HepG2 (cell line): ENCODE data around the gene PPP6R2. TPM values are rescaled to one million over a fixed set of nuclear protein-coding genes. Genes with fewer than 3 reads are reported as not detected.

ENCODE experiments used
- ATAC-seq: fragments of 200-7000 bp; cut with Tn5 transposase; 3 replicates; pipeline ENCODE4 v1.9.1; 2020; ENCODE audit warnings: mild to moderate bottlenecking, moderate library complexity
- BruUV-seq: library from RNA; stranded (reverse); fragments of 400-500 nt; replicated peaks from 2 replicates; lab custom pipeline; 2021; lab: Mats Ljungman, UMichigan
- CTCF ChIA-PET: fragments of 300-600 bp; formaldehyde crosslinking; extraction: SDS; loops from one replicate; lab custom pipeline; 2021; ENCODE audit warnings: low total read pairs, inconsistent platforms, low intra/inter-chr PET ratio; lab: Yijun Ruan, JAX
- POLR2A ChIA-PET: fragments of 350-600 bp; sonication (Branson Sonifier 250); formaldehyde crosslinking; loops from one replicate; lab custom pipeline; 2020; ENCODE audit warnings: antibody characterized with exemption, inconsistent platforms; lab: Yijun Ruan, JAX
- DNase-seq: peaks from one replicate; pipeline ENCODE4 v3.0.0-alpha.2; 2015; ENCODE audit warnings: low spot score
- FAIRE-seq: peaks from 3 replicates; lab custom pipeline; 2011; peaks lifted over from hg19 to GRCh38; lab: Jason Lieb, UNC
- H2AFZ ChIP-seq: one replicate; pipeline ENCODE4 v1.6.1; 2011; ENCODE audit warnings: low read length, inconsistent platforms
- H3K27ac ChIP-seq: fragments of 300-600 bp; 3 replicates; pipeline ENCODE4 v1.8.0; 2011; ENCODE audit warnings: mixed run types, mild to moderate bottlenecking, mixed read lengths, low read length, inconsistent platforms; ENCODE audit not compliant: insufficient read depth; ENCODE audit errors: extremely low read length
- H3K27me3 ChIP-seq, 2 experiments: fragments of 200-600 bp in 1 of 2; 2 replicates in 1 of 2; 3 replicates in 1 of 2; pipeline versions ENCODE4 v1.6.0 to v1.8.0; 2011; ENCODE audit warnings: low read length in 2 of 2, mild to moderate bottlenecking in 2 of 2, moderate library complexity in 2 of 2, inconsistent platforms in 1 of 2; ENCODE audit not compliant: insufficient read depth in 2 of 2, control insufficient read depth in 1 of 2
- H3K36me3 ChIP-seq, 2 experiments: fragments of 200-600 bp in 1 of 2; replicated peaks in 1 of 2; 2 replicates in 1 of 2; 3 replicates in 1 of 2; pipeline versions ENCODE4 v1.5.1 to v1.8.0; 2011; ENCODE audit warnings: low read length in 2 of 2, inconsistent platforms in 1 of 2; ENCODE audit not compliant: insufficient read depth in 2 of 2, control insufficient read depth in 1 of 2
- H3K4me1 ChIP-seq: 2 replicates; pipeline ENCODE4 v1.5.1; 2012; ENCODE audit warnings: low read length, inconsistent platforms; ENCODE audit not compliant: insufficient read depth
- H3K4me2 ChIP-seq: 2 replicates; pipeline ENCODE4 v1.6.0; 2011; ENCODE audit warnings: low read depth, low read length, inconsistent platforms
- H3K4me3 ChIP-seq, 3 experiments: fragments of 200-600 bp in 1 of 3; sonication (generic), shearing (Covaris generic) in 1 of 3; replicated peaks in 1 of 3; 2 replicates each; pipeline ENCODE4 v1.5.1; 2011 to 2016; ENCODE audit warnings: low read length in 3 of 3, inconsistent platforms in 2 of 3, low read depth in 2 of 3, mild to moderate bottlenecking in 2 of 3, control low read depth in 1 of 3, mixed read lengths in 1 of 3; ENCODE audit not compliant: insufficient read depth in 1 of 3
- H3K79me2 ChIP-seq: one replicate; pipeline ENCODE4 v1.6.1; 2011; ENCODE audit warnings: low read length, inconsistent platforms; ENCODE audit not compliant: insufficient read depth
- H3K9ac ChIP-seq: 2 replicates; pipeline ENCODE4 v1.6.0; 2011; ENCODE audit warnings: mild to moderate bottlenecking, low read depth, low read length, inconsistent platforms; ENCODE audit not compliant: insufficient read depth
- H3K9me3 ChIP-seq: 2 replicates; pipeline ENCODE4 v1.5.1; 2012; ENCODE audit warnings: mild to moderate bottlenecking, low read length
- H4K20me1 ChIP-seq: 2 replicates; pipeline ENCODE4 v1.6.0; 2011; ENCODE audit warnings: inconsistent platforms, mild to moderate bottlenecking, low read length, moderate library complexity; ENCODE audit not compliant: insufficient read depth
- FIP1L1 ChIP-seq: fragments of 200-400 bp; formaldehyde crosslinking; IDR thresholded peaks from 2 replicates; pipeline ENCODE4 v1.6.1; 2018; ENCODE audit warnings: low read depth, mild to moderate bottlenecking, low read length, moderate library complexity, borderline replicate concordance; ENCODE audit not compliant: insufficient read depth
- HNRNPK ChIP-seq: fragments of 200-400 bp; formaldehyde crosslinking; IDR thresholded peaks from 2 replicates; pipeline ENCODE4 v1.6.1; 2018; ENCODE audit warnings: low read length, low read depth, moderate library complexity, mild to moderate bottlenecking; ENCODE audit not compliant: poor library complexity, severe bottlenecking
- KDM4B ChIP-seq: sonication (generic); formaldehyde crosslinking; IDR thresholded peaks from 2 replicates; pipeline ENCODE4 v1.4.0; 2020; ENCODE audit warnings: missing genetic modification reagents
- NR2C2 ChIP-seq: sonication (generic); formaldehyde crosslinking; IDR thresholded peaks from 2 replicates; pipeline ENCODE4 v1.4.0; 2020; ENCODE audit warnings: missing genetic modification reagents, mild to moderate bottlenecking, moderate library complexity, borderline replicate concordance
- PHF5A ChIP-seq: IDR thresholded peaks from one replicate; pipeline ENCODE4 v1.6.1; 2018; ENCODE audit warnings: low read depth, missing genetic modification reagents; ENCODE audit not compliant: unreplicated experiment
- RBFOX2 ChIP-seq: fragments of 200-400 bp; formaldehyde crosslinking; IDR thresholded peaks from 2 replicates; pipeline ENCODE4 v1.6.1; 2017; ENCODE audit warnings: low read depth, mild to moderate bottlenecking, low read length
- RORA ChIP-seq: sonication (generic); formaldehyde crosslinking; IDR thresholded peaks from 2 replicates; pipeline ENCODE4 v1.5.0; 2020; ENCODE audit warnings: mild to moderate bottlenecking, missing genetic modification reagents, moderate library complexity
- SAP130 ChIP-seq: IDR thresholded peaks from 2 replicates; pipeline ENCODE4 v1.6.1; 2016; ENCODE audit warnings: low read depth
- SNAI1 ChIP-seq: sonication (generic); formaldehyde crosslinking; IDR thresholded peaks from 2 replicates; pipeline ENCODE4 v1.5.0; 2020; ENCODE audit warnings: mild to moderate bottlenecking, missing genetic modification reagents, borderline replicate concordance
- SP1 ChIP-seq, 2 experiments: fragments of 450-650 bp in 1 of 2; sonication (generic) in 1 of 2; formaldehyde crosslinking in 1 of 2; IDR thresholded peaks; 2 replicates each; pipeline versions ENCODE4 v1.4.0 to v1.6.1; 2016 to 2020; ENCODE audit warnings: missing genetic modification reagents in 1 of 2
- TARDBP ChIP-seq: sonication (generic); formaldehyde crosslinking; IDR thresholded peaks from 2 replicates; pipeline ENCODE4 v1.8.0; 2022; ENCODE audit warnings: mild to moderate bottlenecking, missing genetic modification reagents
- TCF7L2 ChIP-seq: IDR thresholded peaks from 2 replicates; pipeline ENCODE4 v1.6.1; 2011; ENCODE audit warnings: mild to moderate bottlenecking, low read depth, low read length, moderate library complexity
- TOPORS ChIP-seq: sonication (generic); formaldehyde crosslinking; IDR thresholded peaks from 2 replicates; pipeline ENCODE4 v1.8.0; 2023; ENCODE audit warnings: mild to moderate bottlenecking, missing genetic modification reagents
- ZBED4 ChIP-seq: sonication (generic); formaldehyde crosslinking; IDR thresholded peaks from 2 replicates; pipeline ENCODE4 v1.4.0; 2020; ENCODE audit warnings: missing genetic modification reagents, borderline replicate concordance
- ZNF501 ChIP-seq: sonication (generic); formaldehyde crosslinking; IDR thresholded peaks from 2 replicates; pipeline ENCODE4 v1.5.1; 2020; ENCODE audit warnings: mild to moderate bottlenecking, moderate library complexity, missing genetic modification reagents
- ZNF776 ChIP-seq: sonication (generic); formaldehyde crosslinking; IDR thresholded peaks from 2 replicates; pipeline ENCODE4 v1.4.0; 2020; ENCODE audit warnings: mild to moderate bottlenecking, missing genetic modification reagents
- ZSCAN31 ChIP-seq: sonication (generic); formaldehyde crosslinking; IDR thresholded peaks from 2 replicates; pipeline ENCODE4 v1.5.0; 2020; ENCODE audit warnings: low read depth, mild to moderate bottlenecking, missing genetic modification reagents
- WGBS: methylation state at CpG from one replicate; pipeline ENCODE4 v1.1.6; 2017; ENCODE audit warnings: low lambda C conversion rate; 5-methylcytosine and 5-hydroxymethylcytosine counted together
- in situ Hi-C: cut with HindIII; loops from 2 replicates; pipeline ENCODE4 v1.10.0; 2017; ENCODE audit warnings: low pct_unique_long_range_greater_than_20kb; ENCODE audit not compliant: extremely low pct_ligation_motif_present
- intact Hi-C: fragments of 100-400 bp; cut with micrococcal nuclease; formaldehyde crosslinking; loops from one replicate; pipeline ENCODE4 v1.10.0; 2022; ENCODE audit not compliant: unreplicated experiment
- polyA plus RNA-seq, 8 experiments: library from polyadenylated mRNA; depleted of rRNA in 3 of 8; stranded (reverse) in 7 of 8; unstranded in 1 of 8; fragments of >200 nt; fragmentation: Illumina TruSeq in 4 of 8; extraction: Trizol in 4 of 8; gene quantifications; 2 replicates each; pipeline versions ENCODE4 v1.2.1 to v1.2.3, GENCODE V29; 2011 to 2016; ENCODE audit warnings: low read depth in 4 of 8, missing spikeins in 1 of 8, mixed read lengths in 1 of 8; ENCODE audit not compliant: insufficient read depth in 1 of 8
- total RNA-seq, 5 experiments: library from RNA; depleted of rRNA; stranded (reverse); fragments of >200 nt; fragmentation: Illumina TruSeq; extraction: Trizol; gene quantifications; 2 replicates each; pipeline ENCODE4 v1.2.3, GENCODE V29; 2016; ENCODE audit warnings: low read depth in 1 of 5
- TF ChIP-seq, protein P1 (sequence below): sonication (generic); formaldehyde crosslinking; IDR thresholded peaks from 2 replicates; pipeline ENCODE4 v1.8.0; 2022; ENCODE audit warnings: missing genetic modification reagents, mild to moderate bottlenecking, inconsistent platforms, borderline replicate concordance

PPP6R2 gene
- total and polyA plus RNA-seq, 2 of the 13 experiments (the other 11 are each of a cell fraction or from before 2014, with no cell fraction given), result 55.0 to 102 TPM

- BruUV-seq, result TSS peak; percentile 81
- peak; percentile 47 for FAIRE-seq
- TF ChIP-seq NR2C2 (0 out of 2 replicates have a peak, but pooled peaks have one; percentile 15), TOPORS (CRISPR knock-in tag) (no peak), ZBED4 (CRISPR knock-in tag) (peak; percentile 90; the same call in 1 of the 2 replicates), PHF5A (no peak), SAP130 (peak; percentile 69), ZNF501 (CRISPR knock-in tag) (peak; percentile 72), TARDBP (CRISPR knock-in tag) (no peak), RORA (CRISPR knock-in tag) (no peak), SNAI1 (0 out of 2 replicates have a peak, but pooled peaks have one; percentile 33), HNRNPK (no peak), RBFOX2 (peak; percentile 83), ZSCAN31 (CRISPR knock-in tag) (0 out of 2 replicates have a peak, but pooled peaks have one; percentile 44), KDM4B (CRISPR knock-in tag) (peak; percentile 72; the same call in 1 of the 2 replicates), SP1 (IDR thresholded peaks at IDR 0.05) (no peak), SP1 (CRISPR knock-in tag; IDR thresholded peaks at IDR 0.05) (peak; percentile 85), TCF7L2 (no peak), ZNF776 (0 out of 2 replicates have a peak, but pooled peaks have one; percentile 22), FIP1L1 (no peak)
- TF ChIP-seq, protein P1, sequence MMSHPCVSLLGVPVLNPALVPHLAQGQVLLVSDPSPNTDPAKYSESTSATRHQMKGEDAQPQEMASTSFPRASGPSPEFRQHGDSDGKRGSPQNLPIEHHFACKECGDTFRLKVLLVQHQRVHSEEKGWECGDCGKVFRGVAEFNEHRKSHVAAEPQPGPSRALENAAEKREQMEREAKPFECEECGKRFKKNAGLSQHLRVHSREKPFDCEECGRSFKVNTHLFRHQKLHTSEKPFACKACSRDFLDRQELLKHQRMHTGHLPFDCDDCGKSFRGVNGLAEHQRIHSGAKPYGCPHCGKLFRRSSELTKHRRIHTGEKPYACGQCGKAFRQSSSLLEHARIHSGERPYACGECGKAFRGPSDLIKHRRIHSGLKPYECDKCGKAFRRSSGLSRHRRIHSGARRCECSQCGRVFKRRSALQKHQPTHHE, result no peak
Observed at GRCh38 chr22:50474710-50475651, 131.9 kb downstream of the PPP6R2 start, which contains the start of gene SBF1. SBF1 (minus strand) TSS chr22:50475035; CDS start chr22:50474840, 195 bp downstream.

More at GRCh38 chr22:50474710-50475651, 131.9 kb downstream of the PPP6R2 start, which contains the start of gene SBF1:
- peaks cover 63% of the 10 kb centered on the region for H3K4me1 ChIP-seq
- H3K36me3 ChIP-seq, result no peaks in the 10 kb centered on the region
- 0% methylated on average over 3 of the region's 97 CpGs for WGBS
- intact Hi-C loops, result no loop called here
- ChIA-PET CTCF (no interaction called here), POLR2A (interaction anchor here (0.6 to 1.2 kb wide), 3 partner anchors 11 to 51 kb away, joined by 3 to 4 read pairs (median 3); partner anchors contain the start of genes MIOX and SCO2)
- H3K27ac ChIP-seq, result peak within 1 kb of the TSS; percentile 43
- no peaks in the 10 kb centered on the region for H3K9me3 ChIP-seq
- peak within 1 kb of the TSS; percentile 80 to 87 (median 81) for H3K4me3 ChIP-seq
- H2AFZ ChIP-seq, result no peak within 1 kb of the TSS
- H3K79me2 ChIP-seq, result peaks cover 42% of the 10 kb centered on the region
- H3K9ac ChIP-seq, result peak within 1 kb of the TSS; percentile 81
- no peaks in the 10 kb centered on the region for H3K27me3 ChIP-seq
- ATAC-seq (peak; percentile 87), DNase-seq (peak; percentile 79)
- in situ Hi-C loops, result no loop called here
- H3K4me2 ChIP-seq, result peak within 1 kb of the TSS; percentile 96
- peaks cover 35% of the 10 kb centered on the region for H4K20me1 ChIP-seq
